Activated naive CD4-positive, alpha-beta T cell treated with anti-CD3 and anti-CD28 coated beads, Interleukin-2, amount 50 U/mL, for 72 hours (primary cell): ENCODE data around the gene WDFY1. TPM values are rescaled to one million over a fixed set of nuclear protein-coding genes. Genes with fewer than 3 reads are reported as not detected.

Experiments used
- ATAC-seq, 2 donors: fragments of 150-1000 bp; cut with Tn5 transposase; 2 replicates each; pipeline ENCODE4 v1.10.0; 2021; ENCODE audit warnings: mild to moderate bottlenecking in 2 of 2, moderate library complexity in 2 of 2
- DNase-seq, 2 donors: peaks; one replicate each; pipeline ENCODE4 v3.0.0; 2021 to 2022; ENCODE audit warnings: low spot score in 2 of 2
- H3K27ac Mint-ChIP-seq, 2 donors: one replicate each; pipeline ENCODE4 v1.8.0; 2022; ENCODE audit warnings: mild to moderate bottlenecking in 2 of 2, mixed read lengths in 2 of 2
- H3K36me3 Mint-ChIP-seq, 2 donors: one replicate each; pipeline ENCODE4 v1.8.0; 2022; ENCODE audit warnings: mixed read lengths in 2 of 2
- H3K9me3 Mint-ChIP-seq, 2 donors: one replicate each; pipeline ENCODE4 v1.8.0; 2022; ENCODE audit warnings: mixed read lengths in 2 of 2
- total RNA-seq, 2 donors: library from RNA; stranded (reverse); gene quantifications; one replicate each; pipeline ENCODE4 v1.2.3, GENCODE V29; 2022

The WDFY1 gene
- total RNA-seq, 2 donors from 2014 or later: 22.5 to 49.2 TPM

DNA sequence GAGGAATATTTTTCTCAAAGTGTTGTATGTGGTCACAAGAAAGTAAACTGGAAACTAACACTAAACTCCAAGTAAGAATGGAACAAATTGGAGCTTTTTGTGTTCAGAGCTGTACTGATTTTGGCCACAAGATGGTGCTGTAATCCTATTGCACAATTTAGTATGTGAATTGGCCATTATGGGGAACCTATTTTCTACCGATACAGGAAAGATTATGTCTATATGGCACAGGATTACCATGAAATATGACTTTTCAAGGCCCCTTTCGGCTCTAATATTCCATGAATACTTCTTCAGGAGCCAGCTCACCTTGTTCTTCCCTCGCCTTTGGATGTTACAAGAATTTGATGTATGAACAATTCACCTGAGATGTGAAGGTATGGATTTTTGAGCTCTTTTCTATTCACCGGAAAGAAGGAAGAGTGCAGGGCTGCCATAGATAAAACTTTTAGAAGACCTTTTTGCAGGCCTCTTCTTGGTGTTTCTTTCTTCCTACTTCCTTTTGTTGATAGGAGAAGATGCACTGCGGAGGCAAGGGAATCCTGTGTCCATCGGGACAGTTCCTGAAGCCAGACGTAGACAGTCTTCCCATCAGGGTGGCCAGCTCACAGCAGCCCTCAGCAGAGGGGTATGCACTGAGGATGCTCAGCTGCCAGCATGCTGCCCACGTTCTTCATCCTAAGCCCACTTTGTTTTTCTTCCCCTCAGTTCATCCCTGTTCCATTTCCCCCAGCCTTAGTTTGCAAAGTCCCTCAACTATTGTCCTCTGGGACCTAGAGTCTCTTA lies 25.4 kb upstream of the WDFY1 start:
- Mint-ChIP-seq H3K27ac (no peak overlapping the region), H3K36me3 (peaks cover 0 to 10% of the 10 kb centered on the region in 2 donors), H3K9me3 (no peaks in the 10 kb centered on the region)
- DNase-seq (peak in 1 of 2 donors; percentile 75), ATAC-seq (peak; percentile 60 to 69)

GRCh38 chr2:223969856-223970255 lies 24.7 kb upstream of the WDFY1 start:
- peak; percentile 59 to 68 for ATAC-seq
- no peak for DNase-seq
- no peaks in the 10 kb centered on the region for H3K9me3 Mint-ChIP-seq
- H3K36me3 Mint-ChIP-seq: peaks cover 0 to 10% of the 10 kb centered on the region in 2 donors
- H3K27ac Mint-ChIP-seq: no peak overlapping the region

DNA sequence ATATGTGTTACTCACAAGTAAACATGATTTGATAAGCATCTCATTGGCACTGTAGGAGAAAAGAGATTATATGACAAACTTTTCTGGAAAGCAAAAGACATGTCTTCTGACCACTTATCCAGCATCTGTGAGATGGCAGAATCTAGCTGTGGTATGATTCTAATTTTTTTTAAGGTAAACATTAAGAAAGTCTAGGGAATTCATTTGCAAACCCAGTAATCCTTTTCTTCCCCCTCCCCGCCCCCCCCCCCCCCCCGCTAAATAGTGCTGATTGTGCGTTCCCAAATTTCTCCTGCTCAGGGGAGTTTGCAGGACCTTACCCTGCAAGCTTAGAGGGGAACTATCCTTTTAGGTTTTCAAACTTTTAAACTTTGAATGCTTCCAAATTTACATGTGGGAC lies 24.2 kb upstream of the WDFY1 start:
- ATAC-seq: no peak
- H3K27ac Mint-ChIP-seq: no peak overlapping the region
- no peak for DNase-seq
- H3K9me3 Mint-ChIP-seq: no peaks in the 10 kb centered on the region
- peaks cover 0 to 10% of the 10 kb centered on the region in 2 donors for H3K36me3 Mint-ChIP-seq

DNA sequence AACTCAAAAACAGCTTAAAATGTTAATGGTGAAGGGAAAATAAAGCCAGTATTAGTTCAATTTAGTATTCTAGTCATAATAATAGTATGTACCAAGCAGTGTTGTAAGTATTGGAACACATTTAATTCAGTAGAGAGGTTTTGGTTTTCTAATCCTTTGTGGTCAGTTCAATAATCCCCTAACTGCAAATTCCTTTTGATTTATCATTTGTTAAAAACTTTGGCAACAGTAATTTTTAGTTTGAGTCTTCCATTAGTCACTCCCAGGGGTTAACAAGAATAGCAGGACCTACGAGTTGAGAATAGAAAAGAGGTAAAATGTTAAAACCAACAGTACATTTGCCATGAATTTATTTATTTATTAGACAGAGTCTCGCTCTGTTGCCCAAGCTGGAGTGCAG lies 22.8 kb upstream of the WDFY1 start:
- DNase-seq (no peak), ATAC-seq (no peak)
- H3K36me3 Mint-ChIP-seq: peaks cover 0 to 16% of the 10 kb centered on the region in 2 donors
- no peak overlapping the region for H3K27ac Mint-ChIP-seq
- no peaks in the 10 kb centered on the region for H3K9me3 Mint-ChIP-seq

DNA sequence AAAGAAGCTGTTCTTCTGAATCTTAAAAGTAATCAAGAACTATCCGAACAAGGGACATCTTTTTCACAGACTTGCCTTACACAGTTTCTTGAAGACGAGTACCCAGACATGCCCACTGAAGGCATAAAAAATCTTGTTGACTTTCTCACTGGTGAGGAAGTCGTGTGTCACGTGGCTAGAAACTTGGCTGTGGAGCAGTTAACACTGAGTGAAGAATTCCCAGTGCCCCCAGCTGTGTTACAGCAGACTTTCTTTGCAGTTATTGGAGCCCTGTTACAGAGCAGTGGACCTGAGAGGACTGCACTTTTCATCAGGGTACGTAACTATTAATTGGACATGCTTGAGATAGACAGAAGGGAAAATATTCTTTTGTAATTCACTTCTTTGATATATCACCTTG lies 14.6 kb upstream of the WDFY1 start:
- no peaks in the 10 kb centered on the region for H3K9me3 Mint-ChIP-seq
- DNase-seq (no peak), ATAC-seq (no peak)
- peaks cover 23 to 36% of the 10 kb centered on the region in 2 donors for H3K36me3 Mint-ChIP-seq
- peak overlapping the region in 1 of 2 donors; percentile 65 for H3K27ac Mint-ChIP-seq

DNA sequence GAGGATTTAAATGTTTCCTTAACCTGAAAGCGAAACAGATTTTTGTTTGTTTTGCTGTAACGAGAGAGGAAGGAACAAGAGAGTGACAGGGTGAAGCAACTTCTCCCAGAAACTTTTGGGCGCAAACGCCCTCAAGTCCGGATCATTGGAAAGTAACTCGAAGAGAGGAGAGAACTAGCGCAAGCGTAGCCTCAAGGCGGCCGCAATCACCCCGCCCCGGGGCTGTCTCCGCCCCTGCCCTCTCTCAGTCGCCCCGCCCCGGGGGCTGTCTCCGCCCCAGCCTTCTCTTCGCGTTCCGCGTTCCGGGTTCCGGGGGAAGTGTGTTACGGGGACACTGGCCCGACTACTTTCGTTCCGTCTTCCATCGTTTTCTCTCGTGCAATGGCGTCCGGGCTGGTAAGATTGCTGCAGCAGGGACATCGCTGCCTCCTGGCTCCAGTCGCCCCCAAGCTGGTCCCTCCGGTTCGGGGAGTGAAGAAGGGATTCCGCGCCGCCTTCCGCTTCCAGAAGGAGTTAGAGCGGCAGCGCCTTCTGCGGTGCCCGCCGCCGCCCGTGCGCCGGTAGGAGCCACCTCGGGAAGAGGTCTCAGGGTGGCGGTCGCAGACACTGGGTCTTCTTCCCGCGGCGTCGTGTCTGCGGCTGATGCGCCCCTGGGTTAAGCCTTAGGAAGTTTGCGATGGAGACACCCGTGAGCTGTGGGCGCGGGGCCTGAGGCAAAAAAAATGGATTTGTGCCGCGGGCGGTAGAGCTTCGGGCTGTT lies 12.1 kb upstream of the WDFY1 start, which contains the start of gene MRPL44:
MRPL44 (plus strand) TSS at position 372 of the 760 bp plus-strand sequence; CDS start at position 382, 10 bp downstream.
- no peaks in the 10 kb centered on the region for H3K9me3 Mint-ChIP-seq
- H3K27ac Mint-ChIP-seq: peak within 1 kb of the TSS; percentile 70 to 99
- ATAC-seq (peak; percentile 95 to 98), DNase-seq (peak; percentile 95 to 99)
- H3K36me3 Mint-ChIP-seq: peaks cover 23 to 31% of the 10 kb centered on the region in 2 donors

- Mint-ChIP-seq H3K27ac (peak overlapping the region; percentile 70 to 99), H3K9me3 (no peaks in the 10 kb centered on the region), H3K36me3 (peaks cover 20 to 26% of the 10 kb centered on the region in 2 donors)
- peak; percentile 63 to 73 for ATAC-seq
- DNase-seq: peak in 1 of 2 donors; percentile 44
Observed at GRCh38 chr2:223956300-223956699, 11.2 kb upstream of the WDFY1 start.

- H3K36me3 Mint-ChIP-seq: peaks cover 8 to 9% of the 10 kb centered on the region in 2 donors
- no peak for ATAC-seq
- no peak for DNase-seq
- peak overlapping the region in 1 of 2 donors; percentile 22 for H3K27ac Mint-ChIP-seq
- H3K9me3 Mint-ChIP-seq: no peaks in the 10 kb centered on the region
Observed at GRCh38 chr2:223954401-223954800, 9.3 kb upstream of the WDFY1 start.

- no peak for DNase-seq
- Mint-ChIP-seq H3K36me3 (peaks cover 2 to 6% of the 10 kb centered on the region in 2 donors), H3K9me3 (no peaks in the 10 kb centered on the region), H3K27ac (peak overlapping the region; percentile 12 to 31)
- no peak for ATAC-seq
Observed at GRCh38 chr2:223952280-223952968, 7.3 kb upstream of the WDFY1 start.

- Mint-ChIP-seq H3K27ac (peak overlapping the region; percentile 61 to 89), H3K36me3 (peaks cover 0 to 5% of the 10 kb centered on the region in 2 donors), H3K9me3 (no peaks in the 10 kb centered on the region)
- DNase-seq (no peak), ATAC-seq (peak; percentile 32 to 45)
Observed at GRCh38 chr2:223950448-223951347, 5.6 kb upstream of the WDFY1 start.

DNA sequence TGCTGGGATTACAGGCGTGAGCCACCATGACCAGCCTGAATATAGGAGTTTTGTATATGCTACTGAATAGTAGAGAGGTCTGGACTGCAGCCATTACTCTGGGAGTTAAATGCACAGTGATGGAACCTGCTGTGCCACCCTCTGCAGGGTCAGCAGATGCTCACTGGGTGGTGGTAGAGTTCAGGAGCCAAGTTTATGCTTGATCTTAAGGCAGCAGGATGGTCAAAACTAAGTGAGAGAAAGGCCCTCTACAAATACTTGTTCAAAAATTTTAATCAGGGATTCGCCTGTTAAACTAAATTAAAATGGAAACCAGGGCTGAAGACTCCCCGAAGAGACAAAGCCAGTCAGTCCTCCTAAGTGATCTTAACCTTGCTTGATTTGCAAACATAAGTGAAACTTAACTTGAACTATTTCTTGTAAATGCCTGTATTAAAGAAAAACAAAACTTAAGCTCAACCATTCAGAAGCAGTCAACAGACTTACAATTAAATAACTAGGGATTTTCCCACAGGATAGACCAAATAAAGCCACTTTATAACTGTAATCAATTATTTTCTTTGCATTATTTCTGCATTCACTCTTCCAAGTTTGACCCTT lies 4.2 kb upstream of the WDFY1 start:
- Mint-ChIP-seq H3K36me3 (peaks cover 0 to 8% of the 10 kb centered on the region in 2 donors), H3K27ac (peak overlapping the region; percentile 61 to 89), H3K9me3 (no peaks in the 10 kb centered on the region)
- DNase-seq: no peak
- ATAC-seq: no peak

DNA sequence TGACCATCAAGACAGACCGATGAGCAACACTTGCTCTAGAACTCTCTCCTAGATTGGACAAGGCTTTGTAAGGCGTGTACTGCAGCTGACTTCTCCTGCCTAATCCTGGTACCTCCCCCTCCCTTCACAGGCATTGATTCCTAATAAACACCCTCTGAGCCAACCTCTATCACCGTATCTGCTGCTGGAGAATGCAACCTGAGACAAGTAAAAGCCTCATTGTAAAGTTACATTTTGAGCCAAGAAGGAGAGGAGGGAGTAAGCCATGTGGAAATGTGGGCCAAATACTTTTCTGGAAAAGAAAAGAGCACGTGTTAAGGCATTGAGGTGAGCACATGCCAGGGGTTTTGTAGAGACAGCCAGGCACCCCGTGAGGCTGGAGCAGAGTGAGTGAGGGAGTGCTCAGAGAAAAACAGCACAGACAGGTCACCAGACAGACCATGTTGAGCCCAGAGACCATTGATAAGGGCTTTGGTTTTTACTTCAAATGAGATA lies 2.6 kb upstream of the WDFY1 start:
- Mint-ChIP-seq H3K27ac (peak overlapping the region; percentile 61 to 89), H3K9me3 (no peaks in the 10 kb centered on the region), H3K36me3 (peaks cover 6 to 20% of the 10 kb centered on the region in 2 donors)
- ATAC-seq (no peak), DNase-seq (no peak)

DNA sequence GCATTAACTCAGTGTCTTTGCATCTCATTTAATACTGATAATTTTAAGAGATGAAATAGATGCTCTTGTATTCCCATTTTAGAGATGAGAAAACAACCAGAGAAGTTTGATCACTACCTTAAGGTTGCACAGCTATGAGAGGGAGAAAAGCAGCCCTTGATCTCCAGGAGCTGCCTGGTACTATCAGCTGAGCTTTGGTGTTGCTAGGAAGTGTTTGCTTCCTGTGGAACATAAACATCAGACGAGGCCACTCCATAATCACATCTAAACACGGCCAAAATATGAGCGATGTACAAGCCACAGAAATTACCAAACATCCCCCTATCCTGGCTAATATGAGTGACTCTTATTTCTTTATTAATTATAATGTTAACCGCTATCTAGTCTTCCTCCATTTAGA lies 620 bp upstream of the WDFY1 start:
- Mint-ChIP-seq H3K9me3 (peaks cover 4 to 5% of the 10 kb centered on the region in 2 donors), H3K36me3 (peaks cover 12 to 27% of the 10 kb centered on the region in 2 donors), H3K27ac (peak overlapping the region; percentile 32 to 93)
- DNase-seq (no peak), ATAC-seq (no peak)

GRCh38 chr2:223944166-223944702 lies 901 bp downstream of the WDFY1 start:
- Mint-ChIP-seq H3K27ac (peak overlapping the region; percentile 93 to 94), H3K9me3 (peaks cover 5 to 9% of the 10 kb centered on the region in 2 donors), H3K36me3 (peaks cover 19 to 37% of the 10 kb centered on the region in 2 donors)
- peak in 1 of 2 donors; percentile 46 for DNase-seq
- ATAC-seq: no peak

DNA sequence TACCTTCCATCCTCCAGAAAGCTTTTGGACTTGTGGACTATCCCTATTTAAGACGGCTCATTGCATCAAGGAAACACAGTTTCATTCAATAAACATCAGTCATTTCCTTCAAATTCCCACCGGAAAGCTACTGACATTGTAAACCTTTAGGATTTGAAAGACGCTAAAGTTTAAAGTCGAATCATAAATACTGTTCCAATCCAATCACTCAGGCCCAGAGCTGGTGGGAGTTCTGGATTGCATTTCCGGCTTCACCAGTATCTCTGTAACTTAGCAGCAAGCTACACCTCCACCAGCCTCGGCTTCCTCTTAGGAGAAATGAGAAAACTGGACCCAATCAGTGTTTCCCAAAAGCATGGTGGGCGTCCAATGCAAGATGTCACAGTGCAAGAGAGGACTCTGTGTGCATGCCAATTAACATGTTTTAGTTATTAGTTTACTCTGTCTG lies 1.6 kb downstream of the WDFY1 start:
- Mint-ChIP-seq H3K9me3 (peaks cover 5 to 13% of the 10 kb centered on the region in 2 donors), H3K36me3 (peaks cover 24 to 41% of the 10 kb centered on the region in 2 donors), H3K27ac (peak overlapping the region; percentile 93 to 94)
- no peak for ATAC-seq
- no peak for DNase-seq
